ENCODE results near the gene SYT6. TPM values are rescaled to one million over a fixed set of nuclear protein-coding genes. Genes with fewer than 3 reads are reported as not detected.
"Not testable (repeated sequence)": the region's sequence is repeated elsewhere in the genome, so short reads cannot be mapped to it uniquely, and the experiment has no call there.

Gene SYT6
- total RNA-seq, 3 donors from 2014 or later (not counting 1 experiment from before 2014, with no cell fraction given), result 0.13 TPM; not detected in 2

- H3K36me3 Mint-ChIP-seq, result no peaks in the 10 kb centered on the region
- no peak for TF ChIP-seq CTCF (IDR thresholded peaks at IDR 0.05)
- no peak overlapping the region for H3K27ac ChIP-seq (ENCODE audit: low read length)
Measured at GRCh38 chr1:114063544-114063943, 90.1 kb downstream of the SYT6 start.

GRCh38 chr1:114062477-114063099, 91.1 kb downstream of the SYT6 start:
- Mint-ChIP-seq H3K4me1 (peaks cover 0 to 5% of the 10 kb centered on the region in 2 donors), H3K27ac (no peak overlapping the region), H3K4me3 (no peak overlapping the region), H3K36me3 (no peaks in the 10 kb centered on the region), H3K9me3 (no peaks in the 10 kb centered on the region), H3K27me3 (ENCODE audit: low read depth in 2 of 2) (peaks cover 0 to 2% of the 10 kb centered on the region in 2 donors)
- Histone ChIP-seq H3K27me3 (ENCODE audit: control insufficient read depth, insufficient read depth, low read length) (no peaks in the 10 kb centered on the region), H3K4me1 (ENCODE audit: control insufficient read depth, insufficient read depth, low read length) (no peaks in the 10 kb centered on the region), H3K4me3 (ENCODE audit: low read length) (no peak overlapping the region), H3K27ac (ENCODE audit: low read length) (no peak overlapping the region), H3K9me3 (ENCODE audit: control insufficient read depth, insufficient read depth, low read length) (peaks cover 8% of the 10 kb centered on the region), H3K36me3 (ENCODE audit: control insufficient read depth, insufficient read depth, low read length) (no peaks in the 10 kb centered on the region)
- no peak for TF ChIP-seq CTCF (IDR thresholded peaks at IDR 0.05)
- intact Hi-C loops (cut with micrococcal nuclease), result no loop called here
- ATAC-seq, result no peak
- 68% methylated on average over 8 of the region's 8 CpGs for WGBS (ENCODE audit: insufficient coverage)
- DNase-seq, result no peak

More at GRCh38 chr1:114063544-114063943, 90.1 kb downstream of the SYT6 start:
- DNase-seq (no peak), ATAC-seq (no peak)
- no peak overlapping the region for H3K4me3 ChIP-seq (ENCODE audit: low read length)
- H3K4me3 Mint-ChIP-seq, result no peak overlapping the region
- peaks cover 0 to 2% of the 10 kb centered on the region in 2 donors for H3K27me3 Mint-ChIP-seq (ENCODE audit: low read depth in 2 of 2)
- no peaks in the 10 kb centered on the region for H3K9me3 Mint-ChIP-seq
- peaks cover 0 to 5% of the 10 kb centered on the region in 2 donors for H3K4me1 Mint-ChIP-seq
- no peaks in the 10 kb centered on the region for H3K27me3 ChIP-seq (ENCODE audit: control insufficient read depth, insufficient read depth, low read length)
- H3K27ac Mint-ChIP-seq, result no peak overlapping the region
- intact Hi-C loops (cut with micrococcal nuclease), result no loop called here
- H3K36me3 ChIP-seq (ENCODE audit: control insufficient read depth, insufficient read depth, low read length), result no peaks in the 10 kb centered on the region
- H3K4me1 ChIP-seq (ENCODE audit: control insufficient read depth, insufficient read depth, low read length), result no peaks in the 10 kb centered on the region
- H3K9me3 ChIP-seq (ENCODE audit: control insufficient read depth, insufficient read depth, low read length), result peaks cover 8% of the 10 kb centered on the region

- peaks cover 0 to 5% of the 10 kb centered on the region in 2 donors for H3K4me1 Mint-ChIP-seq
Measured at GRCh38 chr1:114061121-114061830, 92.4 kb downstream of the SYT6 start.

DNA sequence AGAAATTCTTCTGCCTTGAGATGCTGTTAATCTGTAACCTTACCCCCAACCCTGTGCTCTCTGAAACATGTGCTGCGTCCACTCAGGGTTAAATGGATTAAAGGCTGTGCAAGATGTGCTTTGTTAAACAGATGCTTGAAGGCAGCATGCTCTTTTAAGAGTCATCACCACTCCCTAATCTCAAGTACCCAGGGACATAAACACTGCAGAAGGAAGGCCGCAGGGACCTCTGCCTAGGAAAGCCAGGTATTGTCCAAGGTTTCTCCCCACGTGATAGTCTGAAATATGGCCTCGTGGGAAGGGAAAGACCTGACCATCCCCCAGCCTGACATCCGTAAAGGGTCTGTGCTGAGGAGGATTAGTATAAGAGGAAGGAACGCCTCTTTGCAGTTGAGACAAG, 95.4 kb downstream of the SYT6 start:
- H3K27ac Mint-ChIP-seq; H3K36me3 Mint-ChIP-seq; H3K27ac ChIP-seq (ENCODE audit: low read length); H3K4me3 ChIP-seq (ENCODE audit: low read length); H3K4me1 Mint-ChIP-seq; H3K9me3 Mint-ChIP-seq; H3K9me3 ChIP-seq (ENCODE audit: control insufficient read depth, insufficient read depth, low read length); intact Hi-C loops (cut with micrococcal nuclease); DNase-seq; H3K27me3 ChIP-seq (ENCODE audit: control insufficient read depth, insufficient read depth, low read length); H3K4me3 Mint-ChIP-seq; H3K4me1 ChIP-seq (ENCODE audit: control insufficient read depth, insufficient read depth, low read length); H3K27me3 Mint-ChIP-seq (ENCODE audit: low read depth in 2 of 2); ATAC-seq; H3K36me3 ChIP-seq (ENCODE audit: control insufficient read depth, insufficient read depth, low read length): not testable (repeated sequence)
- 100% methylated on average over 3 of the region's 6 CpGs for WGBS (ENCODE audit: insufficient coverage)

More at GRCh38 chr1:114061121-114061830, 92.4 kb downstream of the SYT6 start:
- Histone ChIP-seq H3K36me3 (ENCODE audit: control insufficient read depth, insufficient read depth, low read length) (no peaks in the 10 kb centered on the region), H3K4me1 (ENCODE audit: control insufficient read depth, insufficient read depth, low read length) (no peaks in the 10 kb centered on the region), H3K4me3 (ENCODE audit: low read length) (no peak overlapping the region), H3K27me3 (ENCODE audit: control insufficient read depth, insufficient read depth, low read length) (no peaks in the 10 kb centered on the region), H3K27ac (ENCODE audit: low read length) (no peak overlapping the region), H3K9me3 (ENCODE audit: control insufficient read depth, insufficient read depth, low read length) (peaks cover 8% of the 10 kb centered on the region)
- TF ChIP-seq CTCF (IDR thresholded peaks at IDR 0.05), result no peak
- H3K9me3 Mint-ChIP-seq, result peaks cover 0 to 4% of the 10 kb centered on the region in 2 donors
- peaks cover 5% of the 10 kb centered on the region for H3K36me3 Mint-ChIP-seq
- peaks cover 0 to 6% of the 10 kb centered on the region in 2 donors for H3K27me3 Mint-ChIP-seq (ENCODE audit: low read depth in 2 of 2)
- intact Hi-C loops (cut with micrococcal nuclease), result no loop called here
- WGBS (ENCODE audit: insufficient coverage), result 95% methylated on average over 1 of the region's 1 CpG
- H3K27ac Mint-ChIP-seq, result no peak overlapping the region
- no peak overlapping the region for H3K4me3 Mint-ChIP-seq
- ATAC-seq (no peak), DNase-seq (no peak)

Measured in natural killer cell (primary cell).